NOMO-1 treated with DMSO at 0.1 percent for 48 hours (cell line): ENCODE results near the gene JHY.
"Not testable (repeated sequence)": the region's sequence is repeated elsewhere in the genome, so short reads cannot be mapped to it uniquely, and the experiment has no call there.

ENCODE experiments used
- DNase-seq: peaks from one replicate; lab custom pipeline; 2025; ENCODE audit not compliant: unreplicated experiment; lab: John Stamatoyannopoulos, UW

The JHY gene

DNA sequence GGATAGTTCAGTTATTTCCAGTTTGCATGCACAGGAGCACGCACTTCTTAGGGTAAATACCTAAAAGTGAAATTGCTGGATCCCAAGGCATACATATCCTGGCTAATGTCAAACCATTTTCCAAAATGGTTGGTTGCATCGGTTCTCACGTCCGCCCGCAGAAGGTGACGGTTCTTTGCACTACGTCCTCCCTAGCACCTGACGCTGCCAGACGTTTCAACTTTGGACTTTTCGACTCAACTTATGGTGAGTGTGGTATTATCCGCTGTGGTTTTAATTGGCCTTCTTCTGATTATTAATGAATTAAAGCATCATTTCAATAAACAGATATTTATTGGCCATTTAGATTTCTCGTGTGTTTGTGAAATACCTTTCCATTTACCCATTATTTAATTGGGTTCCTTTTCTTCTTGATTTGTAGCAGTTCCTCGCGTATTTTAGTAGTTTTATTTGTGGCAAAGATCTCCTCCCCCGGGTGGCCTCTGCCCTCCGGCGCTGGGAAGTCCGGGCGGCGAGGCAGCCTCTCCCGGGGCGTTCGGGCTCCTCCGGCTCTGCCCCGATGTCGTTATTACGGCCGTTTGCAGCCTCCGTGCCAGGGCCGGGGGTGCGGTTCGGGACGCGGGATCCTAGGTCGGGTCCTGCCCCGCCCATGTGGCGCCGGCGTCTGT, at the start of gene JHY:
Gene JHY (plus strand): TSS at position 571 of the 668 bp plus-strand sequence. CDS start 3,091 bp downstream, outside the sequence.
- no peak for DNase-seq

- DNase-seq = peak; percentile 44
Observed at GRCh38 chr11:122833846-122834464, 48.6 kb upstream of the JHY start.

- DNase-seq = no peak
Observed at GRCh38 chr11:122836916-122837315, 45.6 kb upstream of the JHY start.

DNA sequence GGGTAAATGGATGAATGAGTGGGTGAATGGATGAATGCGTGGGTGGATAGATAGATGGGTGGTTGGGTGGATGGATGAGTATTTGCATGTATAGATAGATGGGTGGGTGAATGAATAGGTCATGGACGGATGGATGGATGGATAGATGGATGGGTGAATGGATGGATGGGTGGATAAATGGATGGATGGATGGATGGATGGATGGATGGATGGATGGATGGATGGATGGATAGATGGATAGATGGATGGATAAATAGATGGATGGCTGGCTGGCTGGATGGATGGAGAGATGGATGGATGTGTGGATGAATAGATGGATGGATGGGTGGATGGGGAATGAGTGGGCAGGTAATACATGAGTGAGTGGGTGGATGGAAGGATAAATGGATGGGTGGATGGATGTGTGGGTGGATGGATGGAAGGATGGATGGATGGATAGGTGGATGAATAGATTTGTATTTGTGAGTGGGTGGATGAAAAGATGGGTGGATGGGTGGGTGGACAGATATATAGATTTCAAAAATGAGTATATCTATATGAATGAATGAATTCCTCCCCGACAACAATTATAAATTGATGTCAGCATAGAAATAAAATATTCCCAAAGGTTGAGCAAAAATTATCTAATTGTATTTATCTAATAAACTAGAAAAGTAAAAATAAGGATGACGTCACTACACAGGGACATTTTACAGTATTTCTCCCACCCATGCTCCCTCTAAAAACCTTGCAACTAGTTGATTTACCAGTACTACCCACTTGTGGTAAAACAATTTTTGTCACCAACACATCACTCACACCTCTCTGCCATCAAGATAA, 44.8 kb upstream of the JHY start:
- DNase-seq = no peak

GRCh38 chr11:122843281-122844141, 39.0 kb upstream of the JHY start:
- peak; percentile 29 for DNase-seq

GRCh38 chr11:122847466-122847865, 35.1 kb upstream of the JHY start:
- peak; percentile 54 for DNase-seq

DNA sequence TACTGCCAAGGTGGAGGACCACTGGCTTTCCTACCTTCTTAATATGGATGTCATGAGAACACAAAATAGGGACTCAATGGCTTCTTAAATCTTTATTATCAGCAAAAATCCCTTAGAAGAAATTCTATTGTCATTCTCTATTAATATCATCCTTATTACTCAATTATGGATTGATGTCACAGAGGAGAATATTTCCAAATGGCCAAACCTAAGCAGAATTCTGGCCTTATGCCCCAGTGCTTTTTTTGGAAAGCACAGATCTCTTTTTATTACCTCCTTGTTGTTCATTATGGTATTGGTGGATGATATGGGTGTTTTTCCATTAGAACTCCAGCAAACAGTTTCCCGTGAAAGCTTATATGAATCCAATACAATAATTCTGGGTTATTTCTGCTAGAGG, 34.4 kb upstream of the JHY start:
- DNase-seq = no peak

DNA sequence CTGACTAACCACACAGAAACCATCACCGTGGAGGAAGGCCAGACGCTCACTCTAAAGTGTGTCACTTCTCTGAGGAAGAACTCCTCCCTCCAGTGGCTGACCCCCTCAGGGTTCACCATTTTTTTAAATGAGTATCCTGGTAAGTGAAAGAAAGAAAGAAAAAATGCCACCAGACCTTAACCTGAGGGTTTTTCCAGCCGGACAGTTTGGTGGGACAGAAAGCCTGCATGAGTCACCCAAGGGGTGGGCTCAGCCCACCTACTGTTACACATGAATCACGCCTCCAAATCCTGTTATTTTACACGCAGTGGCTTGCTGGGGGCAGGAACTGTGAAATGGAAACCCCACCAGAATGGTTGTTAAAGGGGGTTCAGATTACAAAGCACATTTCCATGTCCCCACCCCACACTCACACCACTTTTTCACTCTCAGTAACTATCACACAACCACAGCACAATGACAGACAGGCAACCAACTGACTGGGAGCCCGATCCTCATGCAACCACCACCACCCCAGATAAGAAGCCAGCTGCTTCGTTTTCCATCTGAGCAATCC, 32.4 kb upstream of the JHY start:
- no peak for DNase-seq

DNA sequence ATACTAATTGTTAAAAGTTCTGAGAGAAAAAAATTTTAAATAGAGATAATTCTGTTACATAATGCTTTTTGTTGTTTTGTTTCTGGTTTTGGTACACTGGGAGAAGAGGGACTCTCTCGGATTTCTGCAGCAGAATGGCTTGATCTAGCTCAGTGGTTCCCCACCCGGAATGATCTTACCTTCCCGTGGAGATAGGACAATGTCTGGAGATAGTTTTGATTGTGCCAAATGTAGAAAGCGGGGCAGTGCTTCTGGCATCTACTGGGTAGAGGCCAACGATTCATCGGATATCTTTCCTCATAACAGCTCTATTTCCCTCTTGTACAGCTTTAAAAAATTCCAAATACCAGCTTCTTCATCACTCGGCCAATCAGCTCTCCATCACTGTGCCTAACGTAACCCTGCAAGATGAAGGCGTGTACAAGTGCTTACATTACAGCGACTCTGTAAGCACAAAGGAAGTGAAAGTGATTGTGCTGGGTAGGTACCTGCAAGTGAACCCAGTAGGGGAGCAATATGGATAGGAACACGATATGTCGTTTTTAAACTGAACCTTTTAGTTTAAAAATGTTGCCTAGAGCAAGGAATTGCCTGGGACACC, 31.1 kb upstream of the JHY start:
- DNase-seq = peak; percentile 70

DNA sequence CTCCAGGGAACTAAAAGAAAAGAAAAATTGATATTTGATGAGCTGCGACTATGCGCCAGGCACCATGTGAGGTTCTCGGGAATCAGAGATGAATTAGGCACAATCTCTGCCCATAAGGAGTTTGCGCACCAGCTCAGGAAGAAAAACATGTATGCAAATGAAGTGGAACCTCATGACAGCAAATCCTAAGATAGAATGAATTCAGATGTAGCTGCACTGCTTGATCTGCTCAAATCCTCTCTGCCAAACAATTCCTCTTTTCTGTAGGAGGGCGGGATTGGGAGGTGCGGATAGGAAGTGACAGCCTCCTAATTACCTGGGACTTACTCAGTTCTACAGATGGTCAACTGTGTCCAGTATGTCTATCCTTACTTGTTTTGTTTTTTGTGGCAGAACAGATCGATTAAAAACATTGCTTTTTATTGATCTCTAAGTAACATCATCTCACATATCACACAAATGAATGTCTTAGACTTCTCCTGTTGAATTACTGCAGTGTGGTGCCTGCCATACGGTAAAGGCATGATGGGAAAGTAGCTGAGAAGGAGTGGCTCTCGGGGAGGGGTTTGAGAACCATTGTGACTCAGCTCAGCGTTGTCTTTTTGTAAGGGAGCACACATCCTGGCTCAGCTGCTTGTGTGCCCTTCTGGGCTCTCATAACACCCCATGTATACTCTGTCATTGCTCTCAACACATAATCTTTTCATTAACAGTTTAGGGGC, 30.3 kb upstream of the JHY start:
- no peak for DNase-seq

DNA sequence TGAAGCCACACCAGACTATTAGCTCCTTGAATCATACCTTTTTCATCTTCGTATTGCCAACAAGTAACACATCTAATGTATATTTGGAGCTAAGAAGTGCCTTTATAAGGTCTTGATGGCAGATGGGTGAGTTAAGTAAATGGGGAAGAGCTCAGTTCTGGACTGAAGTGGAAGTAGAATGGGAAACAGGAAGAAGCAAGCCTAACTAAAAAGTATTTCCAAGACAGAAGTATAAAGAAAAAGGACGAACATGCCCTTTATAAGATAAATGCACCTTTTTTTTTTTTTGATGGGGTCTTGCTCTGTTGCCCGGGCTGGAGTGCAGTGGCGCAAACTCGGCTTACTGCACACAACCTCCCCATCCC, 29.8 kb upstream of the JHY start:
- no peak for DNase-seq

DNA sequence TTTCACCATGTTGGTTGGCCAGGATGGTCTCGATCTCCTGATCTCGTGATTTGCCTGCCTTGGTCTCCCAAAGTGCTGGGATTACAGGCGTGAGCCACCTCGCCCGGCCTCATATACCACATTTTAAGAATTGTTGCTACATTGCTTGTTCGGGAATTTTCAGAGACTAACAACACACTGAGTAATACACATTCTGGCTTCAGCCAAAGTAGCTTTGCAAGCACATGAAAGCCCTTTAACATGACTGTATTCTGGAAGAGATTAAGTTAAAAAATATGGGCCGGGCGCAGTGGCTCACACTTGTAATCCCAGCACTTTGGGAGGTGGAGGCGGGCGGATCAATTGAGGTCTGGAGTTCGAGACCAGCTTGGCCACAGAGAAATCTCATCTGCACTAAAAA, 29.3 kb upstream of the JHY start:
- no peak for DNase-seq

DNA sequence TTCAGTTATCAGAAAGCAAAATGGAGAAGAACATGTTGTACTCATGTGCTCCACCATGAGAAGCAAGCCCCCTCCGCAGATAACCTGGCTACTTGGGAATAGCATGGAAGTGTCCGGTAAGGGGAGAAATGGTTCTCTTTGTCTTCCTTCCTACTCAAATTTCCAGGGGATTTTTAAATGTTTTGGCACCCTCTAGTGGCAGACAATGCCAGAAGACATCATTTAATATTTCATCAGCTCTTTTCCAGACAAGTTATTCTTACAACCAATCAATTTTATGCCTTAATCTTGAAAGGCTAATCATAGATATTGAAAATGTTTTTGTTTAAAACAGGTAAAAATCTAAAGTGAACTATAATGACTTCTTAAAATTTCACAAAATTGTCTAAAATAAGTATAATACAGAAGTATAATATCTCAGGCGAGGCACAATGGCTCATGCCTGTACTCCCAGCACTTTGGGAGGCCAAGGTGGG, 28.6 kb upstream of the JHY start:
- peak; percentile 55 for DNase-seq

DNA sequence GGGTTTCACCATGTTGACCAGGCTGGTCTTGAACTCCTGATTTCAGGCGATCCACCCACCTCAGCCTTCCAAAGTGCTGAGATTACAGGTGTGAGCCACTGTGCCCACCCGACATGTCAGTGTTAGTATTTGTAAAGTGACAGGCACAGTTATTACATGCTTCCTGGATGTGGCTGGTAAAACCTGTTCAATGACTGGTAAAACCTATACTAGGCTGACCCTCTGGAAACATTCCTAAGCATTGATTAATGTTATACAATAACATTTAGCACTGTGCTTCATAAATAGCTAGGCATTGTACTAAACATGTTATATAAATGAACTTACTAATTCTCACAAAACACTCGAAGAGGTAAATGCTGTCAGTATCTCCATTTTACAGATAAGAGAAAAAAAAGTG, 20.9 kb upstream of the JHY start:
- DNase-seq = no peak

GRCh38 chr11:122862091-122862490, 20.5 kb upstream of the JHY start:
- DNase-seq = no peak

DNA sequence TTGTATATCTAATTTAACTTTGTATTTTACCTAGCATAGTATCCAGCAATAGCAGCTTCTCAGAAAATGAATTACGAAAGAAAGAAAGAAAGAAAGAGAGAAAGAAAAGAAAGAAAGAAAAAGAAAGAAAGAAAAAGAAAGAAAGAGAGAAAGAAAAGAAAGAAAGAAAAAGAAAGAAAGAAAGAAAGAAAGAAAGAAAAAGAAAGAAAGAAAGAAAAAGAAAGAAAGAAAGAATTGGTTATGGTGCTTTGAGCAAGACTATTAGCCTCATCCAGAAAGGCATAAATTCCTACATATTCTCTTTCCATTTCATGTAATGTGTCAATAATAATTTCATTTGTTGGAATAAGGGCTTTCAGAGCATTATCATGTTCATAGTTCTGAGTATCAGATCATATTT, 19.4 kb upstream of the JHY start:
- DNase-seq = not testable (repeated sequence)

DNA sequence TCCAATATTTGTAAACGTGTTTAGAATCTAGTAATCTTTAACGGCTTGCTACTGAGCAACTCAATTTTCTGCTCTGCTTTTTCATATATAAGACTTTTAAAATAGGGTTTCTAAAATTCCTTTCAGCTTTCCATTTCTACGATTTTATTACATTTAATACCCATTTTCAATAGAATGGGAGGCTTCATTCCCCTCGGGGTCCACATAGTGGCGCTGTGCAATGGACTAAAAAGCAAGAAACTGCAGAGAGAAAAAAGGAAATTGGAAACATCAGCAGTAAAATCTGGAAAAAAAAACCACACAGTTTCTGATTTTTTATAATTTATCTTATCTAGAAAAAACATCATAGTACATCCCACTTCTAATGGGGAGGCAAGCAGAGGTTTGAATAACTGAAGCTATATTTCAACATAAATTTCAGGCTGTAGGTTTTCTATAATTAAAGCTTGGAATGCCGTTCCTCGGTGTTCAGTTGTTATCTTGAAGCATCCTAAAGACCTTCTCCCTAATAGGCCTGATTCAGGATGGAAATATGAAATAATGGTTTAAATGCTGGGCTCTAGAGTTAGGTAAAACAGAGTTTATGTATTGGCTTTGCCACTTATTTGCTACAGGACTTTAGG, 18.7 kb upstream of the JHY start:
- DNase-seq = peak; percentile 48

GRCh38 chr11:122864386-122865115, 18.0 kb upstream of the JHY start:
- peak; percentile 79 for DNase-seq

DNA sequence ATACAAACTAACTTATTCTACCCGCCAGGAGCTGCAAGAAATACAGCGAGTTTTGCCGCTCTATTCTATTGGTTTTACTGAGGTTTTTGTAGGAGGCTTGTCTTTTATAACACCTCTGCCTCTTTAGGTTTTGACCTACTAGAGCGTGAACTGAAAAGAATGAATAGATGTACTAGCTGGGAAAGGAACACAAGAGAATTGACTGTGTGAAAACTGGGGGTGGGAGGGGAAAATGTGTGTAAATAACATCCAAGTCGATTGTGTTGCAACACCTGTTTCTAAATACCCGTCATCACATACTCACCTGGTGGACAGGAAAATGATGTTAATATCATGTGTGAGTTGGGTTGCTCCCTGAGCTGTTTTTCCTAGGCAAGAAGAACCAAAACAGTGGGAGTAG, 12.9 kb upstream of the JHY start:
- no peak for DNase-seq
